GM12878 (cell line): Measurements from ENCODE around the gene MLPH.

ENCODE experiments used
- ATF2 ChIP-seq: IDR thresholded peaks from 2 replicates; pipeline ENCODE4 v1.6.1; 2012; ENCODE audit warnings: low read length, inconsistent platforms
- ATF3 ChIP-seq: IDR thresholded peaks from 2 replicates; pipeline ENCODE4 v1.6.1; 2011; ENCODE audit warnings: low read depth, mild to moderate bottlenecking, low read length, moderate library complexity, borderline replicate concordance; ENCODE audit errors: extremely low read depth
- BCL11A ChIP-seq: IDR thresholded peaks from 2 replicates; pipeline ENCODE4 v1.6.1; 2011; ENCODE audit warnings: low read depth, low read length
- CEBPB ChIP-seq, 2 experiments: fragments of 150-350 bp in 1 of 2; IDR thresholded peaks; 2 replicates each; pipeline ENCODE4 v1.6.1; 2012 to 2014; ENCODE audit warnings: low read depth in 2 of 2, low read length in 2 of 2, borderline replicate concordance in 1 of 2, inconsistent platforms in 1 of 2
- CEBPZ ChIP-seq: fragments of 150-350 bp; IDR thresholded peaks from 2 replicates; pipeline ENCODE4 v1.6.1; 2016; ENCODE audit warnings: low read depth, low read length
- CTCF ChIP-seq, 3 experiments: IDR thresholded peaks in 2 of 3; conservative IDR thresholded peaks in 1 of 3; 2 replicates each; pipeline ENCODE4 v1.5.1; 2011; ENCODE audit warnings: low read depth in 3 of 3, low read length in 3 of 3, mild to moderate bottlenecking in 3 of 3, control low read depth in 2 of 3, moderate library complexity in 2 of 3, inconsistent platforms in 1 of 3, mixed read lengths in 1 of 3; ENCODE audit not compliant: control insufficient read depth in 2 of 3, insufficient read depth in 1 of 3; ENCODE audit errors: extremely low read depth in 1 of 3
- FOXK2 ChIP-seq: fragments of 450-650 bp; IDR thresholded peaks from 2 replicates; pipeline ENCODE4 v1.6.1; 2017; ENCODE audit warnings: mild to moderate bottlenecking, moderate library complexity
- MAX ChIP-seq: IDR thresholded peaks from 2 replicates; pipeline ENCODE4 v1.6.1; 2012; ENCODE audit warnings: low read depth, low read length, improper control_type of control experiment
- RAD21 ChIP-seq: IDR thresholded peaks from 2 replicates; pipeline ENCODE4 v1.6.1; 2011; ENCODE audit warnings: mild to moderate bottlenecking, low read depth, low read length, moderate library complexity; ENCODE audit not compliant: insufficient read depth
- REST ChIP-seq: IDR thresholded peaks from 2 replicates; pipeline ENCODE4 v1.6.1; 2012; ENCODE audit warnings: mild to moderate bottlenecking, low read depth, low read length
- TCF12 ChIP-seq: IDR thresholded peaks from 2 replicates; pipeline ENCODE4 v1.6.1; 2011; ENCODE audit warnings: low read depth, mild to moderate bottlenecking, low read length
- ZBTB33 ChIP-seq: fragments of 450-650 bp; IDR thresholded peaks from 2 replicates; pipeline ENCODE4 v1.6.1; 2017; ENCODE audit warnings: mild to moderate bottlenecking

GRCh38 chr2:237496428-237496827 is 9.4 kb downstream of the MLPH start:
- no peak for TF ChIP-seq ATF3
- TF ChIP-seq CTCF (IDR thresholded peaks at IDR 0.05 in 2 of 3, conservative IDR thresholded peaks at IDR 0.05 in 1 of 3; ENCODE audit: control insufficient read depth in 2 of 3, extremely low read depth in 1 of 3, insufficient read depth in 1 of 3, low read depth in 3 of 3, low read length in 3 of 3), result no peak
- TF ChIP-seq ATF2, result no peak
- TF ChIP-seq RAD21, result no peak
- no peak for TF ChIP-seq BCL11A
- no peak for TF ChIP-seq ZBTB33
- TF ChIP-seq CEBPB (IDR thresholded peaks at IDR 0.05; ENCODE audit: borderline replicate concordance in 1 of 2, low read depth in 2 of 2, low read length in 2 of 2), result no peak
- TF ChIP-seq TCF12, result no peak
- no peak for TF ChIP-seq FOXK2
- no peak for TF ChIP-seq REST
- no peak for TF ChIP-seq CEBPZ
- no peak for TF ChIP-seq MAX
